OCI-M1 (cell line): ENCODE data around the gene HMCN1.
"Not testable (repeated sequence)": the region's sequence is repeated elsewhere in the genome, so short reads cannot be mapped to it uniquely, and the experiment has no call there.

Experiments
- DNase-seq: peaks from one replicate; lab custom pipeline; 2025; lab: John Stamatoyannopoulos, UW

Gene HMCN1

DNA sequence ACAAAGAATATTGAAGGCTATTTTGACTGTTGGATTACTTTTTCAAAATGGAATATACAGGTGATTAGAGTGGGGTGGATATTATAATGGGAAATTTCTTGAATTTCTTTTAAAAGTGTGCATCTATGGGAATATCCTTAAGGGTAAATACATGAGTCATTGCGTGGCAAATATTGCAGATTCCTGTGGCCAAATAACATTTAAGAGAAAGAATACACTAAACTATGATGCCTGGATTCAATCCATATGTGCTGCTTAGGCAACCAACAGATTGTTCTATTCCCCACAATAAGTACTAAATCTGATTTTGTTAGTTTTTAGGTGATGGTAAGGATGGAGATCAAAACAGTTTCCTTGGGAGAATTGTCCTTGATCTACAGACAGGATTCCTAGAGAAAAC is 119.5 kb downstream of the HMCN1 start:
- no peak for DNase-seq

DNA sequence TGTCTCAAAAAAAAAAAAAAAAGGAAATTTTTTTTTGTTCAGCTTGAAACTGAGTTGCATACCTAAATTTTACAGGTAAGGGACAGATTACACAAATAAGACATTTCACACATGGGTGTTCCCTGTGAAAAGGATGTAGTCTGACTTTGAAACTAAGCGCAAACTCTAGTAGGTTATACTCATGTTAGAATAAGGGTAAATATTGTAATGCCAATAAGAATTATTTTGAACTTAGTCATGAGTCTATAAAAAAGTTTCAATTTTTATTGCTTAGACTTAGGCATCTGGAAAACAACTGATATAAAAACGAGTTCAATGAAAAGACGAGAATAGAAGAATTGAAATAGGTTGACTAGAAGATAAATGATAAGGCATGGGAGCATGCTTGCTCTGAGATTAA is 122.3 kb downstream of the HMCN1 start:
- no peak for DNase-seq

- no peak for DNase-seq
Measured at GRCh38 chr1:185857442-185857841, 123.3 kb downstream of the HMCN1 start.

GRCh38 chr1:185860311-185860710 is 126.1 kb downstream of the HMCN1 start:
- no peak for DNase-seq

GRCh38 chr1:185860859-185861258 is 126.7 kb downstream of the HMCN1 start:
- no peak for DNase-seq

- no peak for DNase-seq
Measured at GRCh38 chr1:185861630-185862029, 127.4 kb downstream of the HMCN1 start.

DNA sequence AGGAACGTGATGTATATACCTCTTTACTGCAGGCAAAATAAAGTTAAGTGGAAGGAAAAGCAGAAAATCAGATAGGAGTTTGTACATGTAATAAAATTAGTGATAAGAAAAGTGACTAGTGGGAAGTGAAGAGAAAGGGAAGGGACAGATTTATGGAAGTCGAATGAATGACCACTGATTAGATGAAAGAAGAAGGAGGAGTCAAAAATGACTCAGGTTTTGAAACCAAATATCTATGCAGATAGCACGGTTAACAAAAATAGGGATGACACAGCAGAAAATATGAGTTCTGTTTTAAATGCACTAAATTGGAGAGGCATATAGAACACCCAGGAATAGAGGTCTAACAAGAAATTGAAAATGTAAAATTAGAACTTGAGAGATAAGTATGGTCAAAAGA is 128.0 kb downstream of the HMCN1 start:
- peak; percentile 85 for DNase-seq

DNA sequence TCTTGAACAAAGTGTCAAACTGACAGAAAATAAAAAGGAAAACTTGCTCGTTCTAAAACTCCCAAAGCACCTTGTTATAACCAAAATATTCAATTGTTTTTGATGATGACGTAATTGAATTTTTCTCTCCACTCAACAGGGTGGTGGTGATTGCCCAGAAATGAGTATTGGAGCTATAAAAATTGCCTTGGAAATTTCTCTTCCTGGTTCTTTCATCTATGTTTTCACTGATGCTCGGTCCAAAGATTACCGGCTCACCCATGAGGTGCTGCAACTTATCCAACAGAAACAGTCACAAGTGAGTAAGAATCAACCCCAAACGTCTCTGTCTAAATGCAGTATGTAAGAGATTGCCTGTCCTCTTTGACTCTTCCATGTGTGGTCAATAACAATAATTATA is 130.1 kb downstream of the HMCN1 start:
- DNase-seq: no peak

DNA sequence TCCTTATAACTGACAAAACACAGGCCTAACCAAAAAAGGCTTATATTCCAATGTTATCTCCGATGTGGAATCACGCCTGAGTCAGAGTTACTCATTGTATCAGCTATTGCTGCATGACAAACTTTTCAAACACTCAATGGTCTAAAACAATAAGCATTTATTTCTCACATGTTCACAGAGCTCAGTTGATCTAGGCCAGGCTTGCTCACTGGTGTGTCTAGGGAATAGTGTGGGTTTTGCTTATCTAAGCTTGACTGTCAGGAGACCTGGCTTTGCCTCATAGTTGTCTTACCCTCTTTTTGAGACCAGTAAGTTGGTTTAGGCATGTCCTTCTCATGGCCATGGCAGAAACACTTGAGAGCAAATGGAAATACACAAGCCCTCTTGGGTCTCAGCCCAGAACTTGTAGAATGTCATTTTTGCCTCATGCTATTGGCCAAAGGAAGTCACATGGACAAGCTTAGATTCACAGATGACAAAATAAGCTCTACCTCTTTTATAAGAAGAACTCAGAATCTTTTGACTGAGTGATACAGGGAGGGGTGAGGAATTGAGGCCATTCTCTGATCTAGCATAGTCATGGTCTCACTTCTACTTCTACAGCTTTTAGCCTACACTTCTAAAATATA is 130.8 kb downstream of the HMCN1 start:
- DNase-seq: peak; percentile 30

DNA sequence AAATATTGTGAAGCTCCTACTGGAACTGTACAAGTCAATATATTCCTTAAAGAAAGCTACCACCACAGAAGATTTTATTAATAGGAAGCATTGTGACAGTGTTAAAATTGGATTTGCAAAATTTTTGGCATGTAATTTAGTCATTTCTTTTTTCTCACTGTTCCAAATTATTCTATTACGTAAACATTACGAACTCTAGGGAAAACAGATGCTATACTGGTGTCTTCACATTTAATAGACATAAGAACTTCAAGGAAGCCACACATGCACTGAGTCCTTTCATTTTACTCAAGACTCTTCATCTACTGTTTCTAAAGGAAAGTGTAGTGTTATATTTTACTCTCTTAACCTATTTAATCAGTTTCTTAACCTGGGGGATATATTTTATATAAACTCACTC is 135.4 kb downstream of the HMCN1 start:
- no peak for DNase-seq

- no peak for DNase-seq
Measured at GRCh38 chr1:185871627-185872150, 137.5 kb downstream of the HMCN1 start.

- no peak for DNase-seq
Measured at GRCh38 chr1:185874246-185874645, 140.1 kb downstream of the HMCN1 start.

- DNase-seq: no peak
Measured at GRCh38 chr1:185880330-185880729, 146.1 kb downstream of the HMCN1 start.

DNA sequence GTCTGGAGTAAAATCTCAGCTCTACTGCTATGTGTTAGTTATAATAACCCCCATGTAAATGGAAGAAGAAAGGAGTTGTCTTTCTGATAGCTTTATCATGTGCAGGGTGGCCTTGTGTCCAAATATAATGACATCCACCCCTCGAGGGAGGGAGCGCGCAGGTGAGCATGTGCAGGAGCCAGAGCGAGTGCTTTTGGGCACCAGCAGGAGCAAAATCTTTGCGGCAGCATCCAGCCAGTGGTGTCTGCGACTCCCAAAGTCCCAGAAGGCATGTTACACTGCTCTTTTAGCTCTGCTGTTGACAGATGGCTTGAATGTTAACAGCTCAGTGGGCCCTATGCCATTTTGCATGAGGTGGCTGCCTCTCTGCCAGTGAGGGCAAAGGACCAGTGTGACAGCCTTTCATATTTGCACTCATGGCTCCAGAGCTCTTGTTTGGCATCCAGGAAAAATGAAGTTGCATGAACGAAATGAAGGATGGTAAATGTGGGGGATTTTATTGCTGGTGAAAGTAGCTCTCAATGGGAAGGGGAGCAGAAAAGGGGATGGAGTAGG is 146.7 kb downstream of the HMCN1 start:
- no peak for DNase-seq

- no peak for DNase-seq
Measured at GRCh38 chr1:185886046-185886445, 151.9 kb downstream of the HMCN1 start.

GRCh38 chr1:185886671-185887070 is 152.5 kb downstream of the HMCN1 start:
- no peak for DNase-seq

- not testable (repeated sequence) for DNase-seq
Measured at GRCh38 chr1:185892831-185893403, 158.7 kb downstream of the HMCN1 start.

GRCh38 chr1:185894791-185895190 is 160.6 kb downstream of the HMCN1 start:
- no peak for DNase-seq

- no peak for DNase-seq
Measured at GRCh38 chr1:185895208-185895900, 161.2 kb downstream of the HMCN1 start.

GRCh38 chr1:185896863-185897262 is 162.7 kb downstream of the HMCN1 start:
- no peak for DNase-seq

- DNase-seq: no peak
Measured at GRCh38 chr1:185906186-185906585, 172.0 kb downstream of the HMCN1 start.

DNA sequence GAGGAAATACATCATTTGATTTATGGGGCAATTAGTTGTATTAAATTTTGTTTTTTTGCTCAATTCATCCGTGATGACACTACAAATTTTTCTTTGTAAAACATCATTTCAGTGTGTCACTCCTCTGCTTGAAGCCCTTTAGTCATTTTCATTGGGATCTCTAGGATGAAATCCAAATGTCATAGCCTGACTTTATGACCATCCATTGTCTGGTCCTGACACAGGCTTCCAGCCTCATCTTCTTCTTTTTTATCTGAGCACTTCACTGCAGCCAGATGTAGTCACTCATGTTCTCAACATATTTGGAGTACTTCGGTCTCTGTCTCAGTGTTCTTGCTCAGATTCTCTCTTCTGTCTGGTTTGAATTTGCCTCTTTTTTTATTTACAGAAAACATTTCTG is 173.1 kb downstream of the HMCN1 start:
- DNase-seq: no peak

GRCh38 chr1:185911978-185912377 is 177.8 kb downstream of the HMCN1 start:
- no peak for DNase-seq
